ENCODE measurements around the gene HBEGF. TPM values are rescaled to one million over a fixed set of nuclear protein-coding genes. Genes with fewer than 3 reads are reported as not detected.

HBEGF gene
- total RNA-seq: 10 to 100 TPM; 21.5 to 23.5 TPM

GRCh38 chr5:140346348-140347221, at the start of gene HBEGF:
Gene HBEGF (minus strand): TSS chr5:140346603. CDS start chr5:140346328, 275 bp downstream.
- Mint-ChIP-seq H3K4me1 (ENCODE audit: low read depth) (peaks cover 37% of the 10 kb centered on the region), H3K27me3 (peaks cover 1% of the 10 kb centered on the region), H3K36me3 (peaks cover 15% of the 10 kb centered on the region), H3K27ac (no peak within 1 kb of the TSS), H3K4me3 (peak within 1 kb of the TSS; percentile 70), H3K9me3 (no peaks in the 10 kb centered on the region)
- CTCF ChIA-PET: interaction anchor here (0.6 to 16.7 kb wide), 26 partner anchors 9 to 365 kb away, joined by 3 to 744 read pairs (median 4); partner anchors contain the start of genes PFDN1, SLC4A9 and ZMAT2
- POLR2A ChIA-PET: interaction anchor here (0.9 to 1.1 kb wide), 3 partner anchors 219 to 379 kb away, joined by 3 to 4 read pairs (median 3); no protein-coding TSS in a partner anchor
- intact Hi-C loops (cut with micrococcal nuclease): loop anchor here (2.0 kb wide), 1 partner anchor 96 kb away; no protein-coding TSS in a partner anchor
- DNase-seq: peak; percentile 69

- no peak overlapping the region for H3K4me3 Mint-ChIP-seq
- intact Hi-C loops (cut with micrococcal nuclease): no loop called here
- no peaks in the 10 kb centered on the region for H3K27me3 Mint-ChIP-seq
- no peak overlapping the region for H3K27ac Mint-ChIP-seq
- DNase-seq: no peak
- no peaks in the 10 kb centered on the region for H3K36me3 Mint-ChIP-seq
- H3K9me3 Mint-ChIP-seq: no peaks in the 10 kb centered on the region
- POLR2A ChIA-PET: no interaction called here
- no peaks in the 10 kb centered on the region for H3K4me1 Mint-ChIP-seq (ENCODE audit: low read depth)
- CTCF ChIA-PET: interaction anchor here (0.9 to 2.2 kb wide), 3 partner anchors 13 to 242 kb away, joined by 3 to 5 read pairs (median 3); no protein-coding TSS in a partner anchor
Observed at GRCh38 chr5:140393738-140394137, 47.3 kb upstream of the HBEGF start.

- Mint-ChIP-seq H3K36me3 (no peaks in the 10 kb centered on the region), H3K27me3 (no peaks in the 10 kb centered on the region), H3K9me3 (no peaks in the 10 kb centered on the region), H3K27ac (no peak overlapping the region), H3K4me1 (ENCODE audit: low read depth) (no peaks in the 10 kb centered on the region), H3K4me3 (no peak overlapping the region)
- CTCF ChIA-PET: interaction anchor here (0.7 kb wide), 1 partner anchor 18 kb away, joined by 3 read pairs; no protein-coding TSS in a partner anchor
- POLR2A ChIA-PET: no interaction called here
- intact Hi-C loops (cut with micrococcal nuclease): no loop called here
- DNase-seq: no peak
Observed at GRCh38 chr5:140391732-140392131, 45.3 kb upstream of the HBEGF start.

GRCh38 chr5:140391312-140391711, 44.9 kb upstream of the HBEGF start:
- Mint-ChIP-seq H3K4me3 (no peak overlapping the region), H3K27me3 (no peaks in the 10 kb centered on the region), H3K4me1 (ENCODE audit: low read depth) (no peaks in the 10 kb centered on the region), H3K9me3 (no peaks in the 10 kb centered on the region), H3K36me3 (no peaks in the 10 kb centered on the region), H3K27ac (no peak overlapping the region)
- intact Hi-C loops (cut with micrococcal nuclease): no loop called here
- ChIA-PET CTCF (interaction anchor here (0.7 kb wide), 1 partner anchor 18 kb away, joined by 3 read pairs; no protein-coding TSS in a partner anchor), POLR2A (no interaction called here)
- no peak for DNase-seq

- no peak for DNase-seq
- no peaks in the 10 kb centered on the region for H3K9me3 Mint-ChIP-seq
- intact Hi-C loops (cut with micrococcal nuclease): no loop called here
- peaks cover 3% of the 10 kb centered on the region for H3K4me1 Mint-ChIP-seq (ENCODE audit: low read depth)
- H3K27me3 Mint-ChIP-seq: no peaks in the 10 kb centered on the region
- POLR2A ChIA-PET: interaction anchor here (0.5 to 1.9 kb wide), 2 partner anchors 13 to 110 kb away, joined by 3 to 8 read pairs; partner anchors contain the start of gene ANKHD1
- H3K27ac Mint-ChIP-seq: no peak overlapping the region
- H3K36me3 Mint-ChIP-seq: no peaks in the 10 kb centered on the region
- no peak overlapping the region for H3K4me3 Mint-ChIP-seq
- CTCF ChIA-PET: interaction anchor here (1.1 to 1.9 kb wide), 3 partner anchors 15 to 148 kb away, joined by 3 to 10 read pairs (median 5); no protein-coding TSS in a partner anchor
Observed at GRCh38 chr5:140388052-140388451, 41.6 kb upstream of the HBEGF start.

- CTCF ChIA-PET: interaction anchor here (3.0 kb wide), 1 partner anchor 11 kb away, joined by 12 read pairs; no protein-coding TSS in a partner anchor
- no peak for DNase-seq
- Mint-ChIP-seq H3K9me3 (peaks cover 2% of the 10 kb centered on the region), H3K4me1 (ENCODE audit: low read depth) (peaks cover 15% of the 10 kb centered on the region), H3K36me3 (no peaks in the 10 kb centered on the region), H3K27ac (no peak overlapping the region), H3K27me3 (no peaks in the 10 kb centered on the region), H3K4me3 (no peak overlapping the region)
- intact Hi-C loops (cut with micrococcal nuclease): no loop called here
- POLR2A ChIA-PET: no interaction called here
Observed at GRCh38 chr5:140383300-140383699, 36.9 kb upstream of the HBEGF start.

GRCh38 chr5:140382866-140383265, 36.5 kb upstream of the HBEGF start:
- Mint-ChIP-seq H3K27ac (no peak overlapping the region), H3K4me3 (no peak overlapping the region), H3K27me3 (no peaks in the 10 kb centered on the region), H3K36me3 (no peaks in the 10 kb centered on the region), H3K4me1 (ENCODE audit: low read depth) (peaks cover 15% of the 10 kb centered on the region), H3K9me3 (peaks cover 2% of the 10 kb centered on the region)
- no peak for DNase-seq
- intact Hi-C loops (cut with micrococcal nuclease): loop anchor here (1.0 kb wide), 1 partner anchor 18 kb away; the partner anchor contains the start of gene ANKHD1
- CTCF ChIA-PET: interaction anchor here (1.0 to 2.5 kb wide), 2 partner anchors 10 to 337 kb away, joined by 4 to 14 read pairs; no protein-coding TSS in a partner anchor
- POLR2A ChIA-PET: interaction anchor here (0.9 kb wide), 1 partner anchor 10 kb away, joined by 3 read pairs; no protein-coding TSS in a partner anchor

- POLR2A ChIA-PET: interaction anchor here (0.9 kb wide), 1 partner anchor 9 kb away, joined by 3 read pairs; no protein-coding TSS in a partner anchor
- Mint-ChIP-seq H3K36me3 (no peaks in the 10 kb centered on the region), H3K9me3 (peaks cover 2% of the 10 kb centered on the region), H3K27me3 (no peaks in the 10 kb centered on the region), H3K27ac (no peak overlapping the region), H3K4me3 (no peak overlapping the region), H3K4me1 (ENCODE audit: low read depth) (peaks cover 15% of the 10 kb centered on the region)
- DNase-seq: peak; percentile 51
- CTCF ChIA-PET: interaction anchor here (1.0 to 2.5 kb wide), 4 partner anchors 9 to 338 kb away, joined by 3 to 14 read pairs (median 4); no protein-coding TSS in a partner anchor
- intact Hi-C loops (cut with micrococcal nuclease): loop anchor here (1.0 kb wide), 1 partner anchor 19 kb away; the partner anchor contains the start of gene ANKHD1
Observed at GRCh38 chr5:140381972-140382371, 35.6 kb upstream of the HBEGF start.

- Mint-ChIP-seq H3K4me1 (ENCODE audit: low read depth) (peaks cover 15% of the 10 kb centered on the region), H3K4me3 (no peak overlapping the region), H3K27ac (no peak overlapping the region), H3K9me3 (peaks cover 2% of the 10 kb centered on the region), H3K36me3 (no peaks in the 10 kb centered on the region), H3K27me3 (no peaks in the 10 kb centered on the region)
- intact Hi-C loops (cut with micrococcal nuclease): no loop called here
- POLR2A ChIA-PET: no interaction called here
- CTCF ChIA-PET: interaction anchor here (0.9 to 2.5 kb wide), 4 partner anchors 9 to 141 kb away, joined by 3 to 14 read pairs (median 4); no protein-coding TSS in a partner anchor
- DNase-seq: no peak
Observed at GRCh38 chr5:140381351-140381750, 34.9 kb upstream of the HBEGF start.

GRCh38 chr5:140372971-140373487, 26.6 kb upstream of the HBEGF start:
- Mint-ChIP-seq H3K27ac (no peak overlapping the region), H3K36me3 (no peaks in the 10 kb centered on the region), H3K4me1 (ENCODE audit: low read depth) (peaks cover 3% of the 10 kb centered on the region), H3K9me3 (no peaks in the 10 kb centered on the region), H3K27me3 (no peaks in the 10 kb centered on the region), H3K4me3 (no peak overlapping the region)
- ChIA-PET CTCF (interaction anchor here (0.7 to 3.5 kb wide), 44 partner anchors 9 to 351 kb away, joined by 3 to 30 read pairs (median 4); partner anchors contain the start of genes ANKHD1, CD14, HBEGF and IK), POLR2A (interaction anchor here (1.2 kb wide), 1 partner anchor 9 kb away, joined by 3 read pairs; no protein-coding TSS in a partner anchor)
- intact Hi-C loops (cut with micrococcal nuclease): loop anchor here (1.0 kb wide), 2 partner anchors 262 to 347 kb away; no protein-coding TSS in a partner anchor
- peak; percentile 48 for DNase-seq

- H3K4me3 Mint-ChIP-seq: no peak overlapping the region
- no peaks in the 10 kb centered on the region for H3K27me3 Mint-ChIP-seq
- intact Hi-C loops (cut with micrococcal nuclease): no loop called here
- H3K9me3 Mint-ChIP-seq: no peaks in the 10 kb centered on the region
- no peak overlapping the region for H3K27ac Mint-ChIP-seq
- ChIA-PET POLR2A (no interaction called here), CTCF (interaction anchor here (0.7 to 3.5 kb wide), 21 partner anchors 7 to 352 kb away, joined by 3 to 30 read pairs (median 8); partner anchors contain the start of genes ANKHD1, CD14 and SLC4A9)
- DNase-seq: no peak
- H3K36me3 Mint-ChIP-seq: no peaks in the 10 kb centered on the region
- H3K4me1 Mint-ChIP-seq (ENCODE audit: low read depth): peaks cover 3% of the 10 kb centered on the region
Observed at GRCh38 chr5:140371356-140372151, 25.2 kb upstream of the HBEGF start.

Data from activated CD4-positive, alpha-beta memory T cell treated with anti-CD3 and anti-CD28 coated beads for 36 hours (primary cell).